Caco-2 (cell line): ENCODE results near the gene GTF2IRD2. TPM values are rescaled to one million over a fixed set of nuclear protein-coding genes. Genes with fewer than 3 reads are reported as not detected.
"Not testable (repeated sequence)": the region's sequence is repeated elsewhere in the genome, so short reads cannot be mapped to it uniquely, and the experiment has no call there.

Experiments used
- BruUV-seq: library from RNA; stranded (reverse); fragments of 400-500 nt; replicated peaks from 2 replicates; lab custom pipeline; 2021; lab: Mats Ljungman, UMichigan
- CTCF ChIA-PET: fragments of 300-600 bp; sonication (Branson Sonifier 250); formaldehyde crosslinking; loops from one replicate; lab custom pipeline; 2022; ENCODE audit warnings: antibody characterized with exemption; lab: Charles Lee
- POLR2A ChIA-PET: fragments of 300-600 bp; sonication (Branson Sonifier 250); formaldehyde crosslinking; loops from one replicate; lab custom pipeline; 2022; ENCODE audit warnings: antibody characterized with exemption; lab: Charles Lee
- DNase-seq, 2 experiments: peaks; one replicate each; pipeline versions ENCODE4 v3.0.0 to v3.0.0-alpha.2; 2020 to 2022
- H3K27me3 ChIP-seq: replicated peaks from 2 replicates; pipeline ENCODE4 v1.6.0; 2011; ENCODE audit warnings: low read length; ENCODE audit not compliant: control insufficient read depth, insufficient read depth
- H3K36me3 ChIP-seq: 2 replicates; pipeline ENCODE4 v1.5.1; 2011; ENCODE audit warnings: low read length; ENCODE audit not compliant: control insufficient read depth, insufficient read depth
- H3K4me1 ChIP-seq: fragments of 250-450 bp; sonication (Bioruptor Pico); 2 replicates; pipeline ENCODE4 v1.5.1; 2020; ENCODE audit warnings: mild to moderate bottlenecking
- H3K4me3 ChIP-seq: 2 replicates; pipeline ENCODE4 v1.5.1; 2011; ENCODE audit warnings: low read depth, mild to moderate bottlenecking, control low read depth, low read length
- H3K9me3 ChIP-seq: fragments of 250-450 bp; sonication (Bioruptor Pico); 2 replicates; pipeline ENCODE4 v1.5.1; 2020; ENCODE audit warnings: mild to moderate bottlenecking, moderate library complexity
- H3K27ac Mint-ChIP-seq: one replicate; pipeline ENCODE4 v1.8.0; 2022; ENCODE audit warnings: mixed read lengths; ENCODE audit not compliant: unreplicated experiment
- H3K27me3 Mint-ChIP-seq: one replicate; pipeline ENCODE4 v1.8.0; 2022; ENCODE audit warnings: mixed read lengths; ENCODE audit not compliant: insufficient read depth, unreplicated experiment
- H3K36me3 Mint-ChIP-seq: one replicate; pipeline ENCODE4 v1.8.0; 2022; ENCODE audit warnings: mild to moderate bottlenecking, mixed read lengths; ENCODE audit not compliant: insufficient read depth, unreplicated experiment
- H3K4me1 Mint-ChIP-seq: one replicate; pipeline ENCODE4 v1.8.0; 2022; ENCODE audit warnings: low read depth, mixed read lengths; ENCODE audit not compliant: unreplicated experiment
- H3K4me3 Mint-ChIP-seq: one replicate; pipeline ENCODE4 v1.8.0; 2022; ENCODE audit warnings: mild to moderate bottlenecking, moderate library complexity, mixed read lengths; ENCODE audit not compliant: unreplicated experiment
- H3K9me3 Mint-ChIP-seq: one replicate; pipeline ENCODE4 v1.8.0; 2022; ENCODE audit warnings: mixed read lengths; ENCODE audit not compliant: unreplicated experiment
- intact Hi-C: fragments of 100-400 bp; cut with micrococcal nuclease; formaldehyde crosslinking; loops from one replicate; pipeline ENCODE4 v1.10.0; 2022; ENCODE audit not compliant: unreplicated experiment
- total RNA-seq: library from RNA; stranded (reverse); gene quantifications from 2 replicates; pipeline ENCODE4 v1.2.3, GENCODE V29; 2022

The GTF2IRD2 gene
- total RNA-seq, 1 experiment from 2014 or later = 11.2 TPM

DNA sequence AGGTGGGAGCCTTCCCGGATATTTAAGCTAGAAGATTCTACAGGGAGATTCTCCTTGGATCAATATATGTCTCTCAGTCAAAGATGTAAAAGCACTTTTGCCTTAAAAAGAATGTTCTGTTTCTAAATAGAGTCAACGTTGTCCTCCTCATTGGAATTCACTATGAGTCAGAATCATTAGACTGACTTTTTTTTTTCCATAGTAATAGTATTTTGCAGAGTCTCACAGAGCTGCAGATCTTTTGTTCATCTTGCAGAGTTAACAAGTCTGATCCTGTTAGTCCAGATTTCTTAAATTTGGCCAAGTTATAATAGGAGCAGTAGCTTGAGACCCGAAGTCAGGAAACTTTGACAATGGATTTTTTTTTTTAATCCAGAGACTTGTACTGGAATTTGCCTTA lies 92.4 kb downstream of the GTF2IRD2 start:
- H3K4me1 Mint-ChIP-seq, H3K36me3 Mint-ChIP-seq, DNase-seq, H3K4me3 Mint-ChIP-seq, H3K9me3 ChIP-seq, H3K27me3 Mint-ChIP-seq, H3K27ac Mint-ChIP-seq, POLR2A ChIA-PET, H3K36me3 ChIP-seq, H3K4me3 ChIP-seq, CTCF ChIA-PET, H3K4me1 ChIP-seq, H3K9me3 Mint-ChIP-seq, H3K27me3 ChIP-seq, intact Hi-C loops: not testable (repeated sequence)
- TSS peak; percentile 31 for BruUV-seq

DNA sequence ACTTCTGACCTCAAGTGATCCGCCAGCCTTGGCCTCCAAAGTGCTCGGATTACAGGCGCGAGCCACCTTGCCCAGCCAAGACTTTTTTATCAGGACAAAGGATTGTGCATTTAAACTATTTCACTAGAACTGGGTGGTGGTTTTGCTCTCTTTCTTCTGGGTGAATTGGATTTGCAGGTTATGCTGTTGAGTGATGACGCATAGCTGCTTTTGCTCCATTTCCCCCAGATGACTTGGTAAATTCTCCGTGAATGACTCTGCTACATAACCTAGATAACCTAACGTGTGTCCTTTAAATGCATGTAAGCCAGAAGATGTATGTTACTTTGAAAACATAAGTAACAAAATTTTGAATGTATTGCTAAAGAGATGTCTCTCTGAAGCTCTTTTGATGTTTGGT lies 93.1 kb downstream of the GTF2IRD2 start:
- H3K4me1 ChIP-seq, BruUV-seq, H3K27me3 Mint-ChIP-seq, intact Hi-C loops, H3K27ac Mint-ChIP-seq, H3K36me3 ChIP-seq, H3K36me3 Mint-ChIP-seq, H3K9me3 Mint-ChIP-seq, H3K4me1 Mint-ChIP-seq, H3K4me3 ChIP-seq, DNase-seq, POLR2A ChIA-PET, H3K4me3 Mint-ChIP-seq, CTCF ChIA-PET, H3K9me3 ChIP-seq, H3K27me3 ChIP-seq: not testable (repeated sequence)

DNA sequence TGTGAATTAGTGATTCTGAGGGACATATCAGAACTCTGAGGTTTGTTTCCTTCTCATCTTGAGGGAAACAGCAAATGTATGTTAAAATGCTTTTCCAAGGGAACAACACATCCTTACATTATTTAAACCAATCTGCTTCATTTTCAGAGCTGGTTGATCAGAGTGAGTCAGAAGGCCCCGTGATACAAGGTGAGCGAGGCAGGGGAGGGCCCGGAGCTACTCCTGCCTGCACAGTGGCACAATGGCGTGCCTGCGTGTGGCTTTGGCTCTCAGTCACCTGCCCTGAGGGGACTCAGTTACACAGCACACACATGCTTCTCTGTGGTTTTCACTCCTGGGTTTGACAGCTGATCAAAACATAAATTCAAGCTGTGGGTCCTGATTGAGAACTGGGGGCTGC lies 94.7 kb downstream of the GTF2IRD2 start:
- H3K4me3 Mint-ChIP-seq, H3K36me3 ChIP-seq, POLR2A ChIA-PET, H3K27me3 Mint-ChIP-seq, CTCF ChIA-PET, H3K4me3 ChIP-seq, BruUV-seq, H3K9me3 ChIP-seq, H3K27me3 ChIP-seq, H3K9me3 Mint-ChIP-seq, H3K36me3 Mint-ChIP-seq, DNase-seq, H3K4me1 Mint-ChIP-seq, H3K4me1 ChIP-seq, intact Hi-C loops, H3K27ac Mint-ChIP-seq: not testable (repeated sequence)

DNA sequence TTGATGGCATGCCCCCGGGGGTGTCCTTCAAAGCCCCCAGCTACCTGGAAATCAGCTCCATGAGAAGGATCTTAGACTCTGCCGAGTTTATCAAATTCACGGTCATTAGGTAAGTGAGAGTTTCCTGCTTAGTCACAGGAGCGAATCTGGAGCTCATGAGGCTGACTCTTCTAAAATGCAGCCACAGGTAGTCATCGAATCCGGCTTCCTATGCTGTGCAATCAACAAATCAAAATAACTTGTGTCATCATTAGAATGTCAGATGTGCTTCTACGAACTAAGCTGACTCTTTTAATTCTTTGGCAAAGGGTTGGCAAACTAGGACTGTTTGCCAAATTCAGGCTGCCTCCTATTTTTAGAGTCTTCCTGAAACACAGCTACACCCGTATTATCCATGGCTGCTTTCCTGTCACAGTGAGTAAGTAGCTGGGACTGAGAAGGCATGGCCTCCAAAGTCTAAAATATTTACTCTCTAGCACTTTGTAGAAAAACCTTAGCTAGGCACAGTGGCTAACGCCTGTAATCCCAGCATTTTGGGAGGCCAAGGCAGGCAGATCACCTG lies 97.4 kb downstream of the GTF2IRD2 start:
- POLR2A ChIA-PET, H3K9me3 Mint-ChIP-seq, H3K4me3 ChIP-seq, DNase-seq, H3K27ac Mint-ChIP-seq, H3K9me3 ChIP-seq, H3K27me3 ChIP-seq, H3K27me3 Mint-ChIP-seq, intact Hi-C loops, H3K4me3 Mint-ChIP-seq, CTCF ChIA-PET, H3K4me1 Mint-ChIP-seq, H3K36me3 ChIP-seq, BruUV-seq, H3K4me1 ChIP-seq, H3K36me3 Mint-ChIP-seq: not testable (repeated sequence)

Other genes with a start within 250 kb of the GTF2IRD2 start
- 252 and 265 TPM in 2 replicates for gene GTF2I, start 193.9 kb downstream of the GTF2IRD2 start, total RNA-seq
- 0.23 TPM in 1 of 2 replicates, not detected in the other for gene NCF1, start 77.6 kb downstream of the GTF2IRD2 start, total RNA-seq
- gene CASTOR2, start 113.1 kb upstream of the GTF2IRD2 start, total RNA-seq = 43.4 and 45.6 TPM in 2 replicates
- gene RCC1L, start 222.2 kb upstream of the GTF2IRD2 start, total RNA-seq = 62.4 and 63.9 TPM in 2 replicates
- 20.0 and 23.5 TPM in 2 replicates for gene GTF2IRD2B, start 241.0 kb upstream of the GTF2IRD2 start, total RNA-seq